Stimulated activated CD4-positive, alpha-beta T cell treated with anti-CD3 and anti-CD28 coated beads, TNF-alpha, amount 100 ng/mL, for 48 hours (primary cell): Measurements from ENCODE around the gene RFC4.
"Not testable (repeated sequence)": the region's sequence is repeated elsewhere in the genome, so short reads cannot be mapped to it uniquely, and the experiment has no call there.

Experiments
- DNase-seq, 3 donors: peaks; one replicate each; pipeline ENCODE4 v3.0.0-alpha.2; 2020; ENCODE audit warnings: low read depth in 3 of 3

The RFC4 gene

DNA sequence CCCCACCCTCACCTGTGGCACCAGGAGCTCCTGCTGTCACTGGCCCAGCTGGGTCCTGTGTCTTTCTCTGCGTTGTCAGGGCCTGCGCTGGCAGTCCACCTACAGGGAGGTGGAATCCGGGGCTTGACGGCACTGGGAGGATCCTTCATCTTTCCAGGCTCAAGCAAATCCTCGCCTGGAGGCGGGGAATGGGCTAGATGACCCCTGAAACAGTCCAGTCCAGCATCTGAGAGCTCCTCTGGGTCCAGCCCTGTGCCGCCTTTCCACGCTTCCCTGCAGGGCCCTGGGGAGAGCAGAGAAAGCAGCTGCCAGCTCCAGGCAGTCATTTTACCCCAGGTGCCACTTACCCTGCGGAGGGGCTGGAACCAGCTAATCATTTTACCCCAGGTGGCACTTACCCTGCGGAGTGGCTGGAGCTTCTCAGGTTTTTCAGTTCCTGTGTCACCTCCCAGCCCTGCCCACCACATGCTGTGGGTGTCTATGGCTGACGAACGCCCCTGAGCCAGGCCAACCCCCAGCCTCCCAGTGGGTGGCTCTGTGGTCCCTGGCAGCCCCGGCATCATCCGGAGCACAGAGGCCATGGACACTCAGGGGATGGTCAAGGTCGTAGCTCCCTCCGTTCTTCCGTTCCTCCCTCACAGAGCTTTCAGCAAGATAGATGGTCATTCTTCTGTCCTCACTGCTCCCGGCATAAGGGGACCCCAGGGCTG is 18.3 kb upstream of the RFC4 start:
- no peak for DNase-seq

DNA sequence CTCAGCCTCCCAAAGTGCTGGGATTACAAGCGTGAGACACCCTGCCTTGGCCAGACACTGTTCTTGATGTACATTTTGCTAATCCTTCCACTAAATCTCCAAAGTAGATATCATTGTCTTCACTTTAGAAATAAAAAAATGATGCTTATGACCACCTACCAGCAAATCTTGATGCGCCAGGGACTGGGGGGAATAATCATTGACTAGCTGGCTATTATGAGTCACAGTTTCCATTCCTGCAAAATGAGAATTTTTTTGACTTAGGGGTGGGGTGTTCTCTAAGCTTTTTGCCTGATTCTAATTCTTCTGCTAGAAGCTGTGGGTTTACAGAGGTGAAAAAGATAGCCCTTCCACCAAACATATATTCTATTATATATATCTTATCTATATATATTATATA is 17.1 kb upstream of the RFC4 start:
- DNase-seq = no peak

DNA sequence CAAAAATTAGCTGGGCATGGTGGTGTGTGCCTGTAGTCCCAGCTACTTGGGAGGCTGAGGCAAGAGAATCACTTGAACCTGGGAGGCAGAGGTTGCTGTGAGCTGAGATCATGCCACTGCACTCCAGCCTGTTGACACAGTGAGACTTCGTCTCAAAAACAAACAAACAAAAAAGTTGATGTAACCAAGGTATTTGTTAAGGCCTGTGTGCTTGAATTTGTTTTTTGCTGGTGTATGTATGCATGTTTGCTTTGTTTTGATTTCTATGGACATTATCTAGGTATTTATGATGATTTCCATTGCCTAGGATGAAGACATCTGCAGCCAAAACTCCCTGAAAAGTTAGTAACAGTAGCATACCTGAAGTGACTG is 16.1 kb upstream of the RFC4 start:
- not testable (repeated sequence) for DNase-seq

DNA sequence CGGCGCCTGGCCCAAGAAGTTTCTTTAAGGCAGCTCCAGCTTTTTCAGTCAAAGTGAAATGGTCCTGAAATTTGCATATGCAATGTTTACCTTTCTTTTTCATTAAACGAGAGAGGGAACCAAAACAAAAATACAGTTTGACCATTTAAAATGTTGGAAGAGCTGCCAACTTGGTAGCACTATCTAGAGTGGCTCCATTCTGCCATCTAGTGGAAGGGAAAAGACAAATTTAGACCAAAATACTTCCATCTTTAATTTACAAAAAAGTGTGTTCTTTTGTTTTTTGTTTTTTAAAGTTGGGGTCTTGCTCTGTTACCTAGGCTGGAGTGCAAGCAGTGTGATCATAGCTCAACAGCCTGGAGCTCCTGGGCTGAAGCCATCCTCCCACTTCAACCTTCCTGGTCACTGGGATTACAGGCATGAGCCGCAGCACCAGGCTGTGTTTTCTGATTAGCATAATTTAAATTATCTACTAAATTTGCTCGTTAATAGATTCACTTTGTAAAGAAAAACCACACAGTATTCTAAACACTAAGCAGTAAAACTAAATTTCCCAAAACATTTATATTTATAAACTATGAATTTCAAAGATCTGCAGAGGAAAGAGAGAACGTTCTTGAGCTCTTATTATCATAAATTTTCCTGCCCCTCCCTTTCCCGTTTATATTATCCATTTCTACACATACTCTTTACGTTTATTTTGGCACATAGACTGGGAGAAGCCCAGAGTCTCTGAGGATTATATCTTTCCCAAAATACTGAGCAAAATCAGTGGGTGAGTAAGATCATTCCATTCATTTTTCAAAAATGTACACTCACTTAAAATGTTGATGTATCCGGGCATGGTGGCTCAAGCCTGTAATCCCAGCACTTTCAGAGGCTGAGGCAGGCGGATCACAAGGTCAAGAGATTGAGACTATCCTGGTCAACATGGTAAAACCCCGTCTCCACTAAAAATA is 15.4 kb upstream of the RFC4 start:
- DNase-seq = peak in 1 of 3 donors; percentile 20

DNA sequence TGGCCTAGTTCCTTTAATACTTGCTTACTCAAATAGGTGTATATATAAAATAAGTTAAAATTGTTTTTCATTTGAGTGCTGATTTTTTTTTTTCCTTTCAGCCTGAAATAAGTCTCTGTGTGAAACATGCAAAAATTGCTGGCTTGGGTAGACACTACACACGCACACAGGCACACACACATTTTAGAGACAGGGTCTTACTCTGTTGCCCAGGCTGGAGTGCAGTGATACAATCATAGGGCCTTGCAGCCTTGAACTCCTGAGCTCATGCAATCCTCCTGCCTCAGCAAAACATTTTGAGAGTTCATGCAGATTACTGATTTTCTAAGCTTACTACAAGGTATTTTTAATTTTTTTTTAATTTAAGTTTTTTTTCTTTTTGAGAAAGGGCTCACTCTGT is 12.7 kb upstream of the RFC4 start:
- DNase-seq = no peak

DNA sequence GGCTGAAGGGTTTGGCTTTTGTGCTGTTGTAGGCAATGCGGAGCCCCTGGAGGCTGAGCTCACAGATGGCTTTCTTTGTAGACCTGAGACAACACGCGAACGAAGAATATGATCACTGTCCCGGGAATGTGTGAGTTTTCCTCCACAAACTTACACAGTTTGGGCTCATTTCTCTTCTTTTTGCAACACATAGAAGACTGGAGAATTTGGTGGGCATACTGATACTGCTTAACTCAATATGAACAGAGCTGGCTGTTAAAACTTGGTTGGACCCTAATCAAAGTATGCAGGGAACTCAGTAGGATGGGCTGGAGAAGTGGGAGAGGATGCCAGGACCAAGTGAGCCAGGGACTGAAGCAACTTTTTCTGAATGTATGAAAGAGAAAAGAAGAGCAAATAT is 12.2 kb upstream of the RFC4 start:
- DNase-seq = no peak

DNA sequence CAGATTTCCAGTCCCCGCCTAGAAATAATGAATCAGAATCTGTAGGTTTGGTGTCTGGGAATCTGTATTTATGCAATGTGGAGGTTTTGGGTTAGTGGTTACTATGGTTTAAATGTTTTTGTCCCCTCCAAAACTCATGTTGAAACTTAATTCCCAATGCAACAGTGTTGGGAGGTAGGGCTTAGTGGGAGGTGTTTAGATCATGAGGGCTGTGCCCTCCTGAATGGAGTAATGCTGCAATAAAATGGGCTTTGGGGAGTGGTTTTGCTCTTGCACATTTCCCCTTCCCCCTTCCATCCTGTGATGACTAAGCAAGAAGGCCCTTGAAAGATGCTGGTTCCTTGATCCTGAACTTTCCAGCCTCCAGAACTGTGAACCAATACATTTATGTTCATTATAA is 9.2 kb upstream of the RFC4 start:
- no peak for DNase-seq

DNA sequence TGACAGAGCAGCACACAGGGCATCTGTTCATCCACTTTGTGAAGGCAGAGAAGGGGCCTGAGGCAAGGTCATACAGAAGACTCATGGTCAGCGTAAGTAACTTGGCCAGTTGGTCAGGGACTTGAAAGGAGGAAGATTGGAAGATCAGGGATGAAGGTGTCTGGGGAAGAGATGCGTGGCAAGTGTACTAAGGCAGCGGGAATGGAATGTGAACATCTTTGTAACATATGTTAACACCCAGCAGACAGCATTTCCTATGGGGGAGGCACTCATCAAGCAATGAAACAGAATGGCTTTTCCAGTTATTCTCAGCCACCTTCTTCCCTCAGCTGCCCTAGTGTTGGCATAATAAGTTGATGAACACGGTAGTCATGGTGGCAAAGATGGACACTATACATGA is 7.8 kb upstream of the RFC4 start:
- DNase-seq = no peak

DNA sequence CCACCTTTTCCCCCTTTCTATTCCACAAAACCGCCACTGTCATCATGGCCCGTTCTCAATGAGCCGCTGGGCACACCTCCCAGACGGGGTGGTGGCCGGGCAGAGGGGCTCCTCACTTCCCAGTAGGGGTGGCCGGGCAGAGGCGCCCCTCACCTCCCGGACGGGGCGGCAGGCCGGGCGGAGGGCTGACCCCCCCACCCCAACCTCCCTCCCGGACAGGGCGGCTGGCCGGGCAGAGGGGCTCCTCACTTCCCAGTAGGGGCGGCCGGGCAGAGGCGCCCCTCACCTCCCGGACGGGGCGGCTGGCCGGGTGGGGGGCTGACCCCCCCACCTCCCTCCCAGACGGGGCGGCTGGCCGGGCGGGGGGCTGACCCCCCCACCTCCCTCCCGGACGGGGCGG is 5.0 kb upstream of the RFC4 start:
- not testable (repeated sequence) for DNase-seq

DNA sequence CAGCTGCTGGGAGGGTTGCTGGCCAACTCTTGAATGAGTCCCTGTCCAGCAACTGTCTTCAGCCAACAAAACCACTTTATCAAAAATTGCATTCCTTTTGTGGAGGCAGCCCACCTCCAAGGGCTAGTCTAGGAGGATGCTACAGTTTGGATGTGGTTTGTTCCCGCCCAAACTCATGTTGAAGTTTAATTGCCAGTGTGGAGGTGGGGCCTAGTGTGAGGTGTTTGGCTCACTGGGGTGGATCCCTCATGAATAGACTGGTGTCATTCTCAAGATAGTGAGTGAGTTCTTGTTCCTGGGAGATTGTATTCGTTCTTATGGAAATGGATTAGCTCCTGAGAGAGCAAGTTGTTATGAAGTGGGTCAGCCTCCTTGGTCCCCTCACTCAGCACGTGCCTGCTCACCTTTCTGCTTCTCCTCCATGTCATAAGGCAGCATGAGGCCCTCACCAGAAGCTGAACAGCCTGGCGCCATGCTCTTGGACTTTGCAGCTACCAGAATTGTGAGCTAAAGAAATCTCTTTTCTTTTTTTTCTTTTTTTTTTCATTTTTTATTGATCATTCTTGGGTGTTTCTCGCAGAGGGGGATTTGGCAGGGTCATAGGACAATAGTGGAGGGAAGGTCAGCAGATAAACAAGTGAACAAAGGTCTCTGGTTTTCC is 4.2 kb upstream of the RFC4 start:
- DNase-seq = no peak

DNA sequence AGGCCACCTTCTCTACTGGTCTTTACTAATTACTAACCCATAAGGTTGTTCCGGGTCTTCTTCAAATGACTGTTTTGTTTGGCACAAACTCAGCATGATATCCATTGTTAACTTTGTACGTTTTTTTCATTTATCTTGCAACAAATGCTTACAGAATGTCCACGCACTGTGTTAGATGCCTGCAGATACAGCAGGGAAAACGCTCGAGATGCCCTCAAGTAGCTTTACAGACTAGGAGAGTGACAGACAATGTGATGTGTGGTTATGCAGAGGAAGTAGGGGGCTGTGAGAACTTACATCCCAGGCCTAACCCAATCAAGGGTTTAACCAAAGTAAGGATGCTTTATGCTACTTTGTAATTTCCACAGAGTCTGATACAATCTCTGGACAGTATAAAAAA is 949 bp upstream of the RFC4 start:
- DNase-seq = no peak

DNA sequence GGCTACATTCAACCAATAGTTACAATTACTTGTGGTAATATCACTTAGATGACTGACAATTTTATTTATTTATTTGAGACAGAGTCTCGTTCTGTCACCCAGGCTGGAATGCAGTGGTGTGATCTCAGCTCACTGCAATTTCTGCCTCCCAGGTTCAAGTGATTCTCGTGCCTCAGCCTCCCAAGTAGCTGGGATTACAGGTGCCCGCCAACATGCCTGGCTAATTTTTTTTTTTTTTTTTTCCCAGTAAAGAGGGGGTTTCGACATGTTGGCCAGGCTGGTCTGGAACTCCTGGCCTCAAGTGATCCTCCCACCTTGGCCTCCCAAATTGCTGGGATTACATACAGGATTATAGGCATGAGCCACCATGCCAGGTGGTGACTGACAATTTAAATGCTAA is 2.8 kb downstream of the RFC4 start:
- DNase-seq = not testable (repeated sequence)

DNA sequence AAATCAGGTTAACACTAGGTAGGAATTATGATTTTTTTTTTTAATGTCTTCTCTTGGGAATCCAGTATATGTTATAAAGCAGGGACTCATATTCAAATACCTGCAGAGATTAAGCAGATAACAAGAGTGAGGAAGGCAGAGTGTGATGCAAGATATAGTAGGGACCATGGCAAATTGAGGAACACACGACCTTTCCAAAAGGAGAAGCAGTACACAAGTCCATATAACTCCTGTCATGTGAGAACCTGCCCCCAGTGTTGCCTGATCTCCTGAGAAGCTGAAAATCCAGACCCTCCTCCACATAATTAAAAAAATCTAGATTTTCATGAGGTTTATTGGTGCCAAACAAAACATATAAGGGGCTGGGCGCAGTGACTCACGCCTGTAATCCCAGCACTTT is 3.6 kb downstream of the RFC4 start:
- DNase-seq = no peak

DNA sequence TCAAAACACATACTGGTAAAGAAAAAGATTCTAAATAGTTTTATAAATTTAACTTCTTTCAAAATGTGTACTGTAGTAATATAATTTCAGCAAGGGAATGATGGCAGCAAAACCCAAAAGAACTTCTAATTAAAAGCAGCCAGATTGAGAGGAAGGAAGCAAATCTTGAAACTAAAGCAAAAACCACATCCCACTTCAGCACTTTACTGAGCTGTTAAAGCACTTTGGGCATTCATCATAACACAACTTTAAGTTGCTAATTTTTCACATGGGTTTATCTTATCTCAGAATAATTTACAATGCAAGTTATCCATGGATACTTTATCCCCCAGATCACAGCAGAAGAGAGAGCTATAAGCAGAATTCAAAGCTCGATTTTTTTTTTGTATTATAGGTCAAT is 6.0 kb downstream of the RFC4 start:
- DNase-seq = no peak

DNA sequence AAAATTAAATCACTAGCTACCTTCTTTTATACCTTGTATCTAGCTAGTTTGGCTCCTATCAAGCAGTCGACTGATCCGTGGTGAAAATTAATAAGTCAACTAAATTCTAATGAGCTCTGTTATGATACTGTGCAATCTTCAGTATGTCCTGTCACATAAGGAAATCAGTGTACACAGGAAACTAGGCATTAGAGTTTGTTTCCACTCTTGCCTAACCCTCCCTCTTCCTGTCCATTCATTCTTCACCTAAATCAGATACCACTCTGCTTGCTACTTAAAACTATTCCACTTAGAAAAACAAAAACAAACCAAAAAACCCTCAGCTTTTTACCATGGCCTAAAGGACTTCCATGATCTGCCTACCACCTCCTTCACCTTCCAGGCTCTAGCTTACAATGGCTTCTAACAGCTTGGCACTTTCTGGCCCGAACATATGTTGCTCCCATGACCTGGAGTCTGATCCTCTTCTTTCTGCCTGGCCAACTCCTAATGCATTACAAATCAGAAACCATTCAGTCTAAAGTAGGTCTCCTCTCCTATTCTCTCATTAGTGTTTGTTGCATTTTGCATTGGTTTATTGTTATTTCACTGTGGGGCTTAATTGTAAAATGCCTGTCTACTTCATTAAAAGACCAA is 7.9 kb downstream of the RFC4 start:
- no peak for DNase-seq

DNA sequence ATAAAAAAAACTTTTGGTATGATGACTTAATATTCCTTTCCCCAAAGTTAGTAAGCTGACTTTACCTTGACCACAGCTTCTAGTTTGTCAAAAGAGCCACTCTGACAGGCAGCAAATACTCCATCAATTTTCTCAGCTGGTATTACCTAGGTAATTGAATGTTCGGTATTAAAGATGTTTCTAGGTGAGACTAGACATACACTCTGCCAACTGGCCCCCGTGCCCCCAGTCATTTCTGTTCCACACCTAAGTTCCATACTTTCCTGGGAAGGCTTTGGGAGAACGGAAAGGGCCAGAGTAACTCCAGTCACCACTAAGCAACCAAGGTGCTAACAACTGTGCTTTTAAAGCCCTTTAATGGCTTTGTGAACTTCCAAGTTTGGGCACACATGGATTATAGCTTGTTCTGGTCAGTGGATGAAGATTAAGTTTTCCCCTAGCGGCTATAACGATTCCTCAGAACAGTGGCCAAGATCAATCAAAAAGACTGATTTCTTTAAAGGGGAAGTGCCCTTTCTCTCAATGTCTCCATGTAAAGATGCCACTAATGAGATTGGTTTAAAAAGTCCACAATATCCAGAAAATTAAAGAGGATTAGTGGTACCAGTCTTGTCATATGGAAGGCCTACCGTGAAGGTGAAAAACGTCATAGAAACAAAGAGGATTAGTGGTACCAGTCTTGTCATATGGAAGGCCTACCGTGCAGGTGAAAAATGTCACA is 15.9 kb downstream of the RFC4 start:
- no peak for DNase-seq

DNA sequence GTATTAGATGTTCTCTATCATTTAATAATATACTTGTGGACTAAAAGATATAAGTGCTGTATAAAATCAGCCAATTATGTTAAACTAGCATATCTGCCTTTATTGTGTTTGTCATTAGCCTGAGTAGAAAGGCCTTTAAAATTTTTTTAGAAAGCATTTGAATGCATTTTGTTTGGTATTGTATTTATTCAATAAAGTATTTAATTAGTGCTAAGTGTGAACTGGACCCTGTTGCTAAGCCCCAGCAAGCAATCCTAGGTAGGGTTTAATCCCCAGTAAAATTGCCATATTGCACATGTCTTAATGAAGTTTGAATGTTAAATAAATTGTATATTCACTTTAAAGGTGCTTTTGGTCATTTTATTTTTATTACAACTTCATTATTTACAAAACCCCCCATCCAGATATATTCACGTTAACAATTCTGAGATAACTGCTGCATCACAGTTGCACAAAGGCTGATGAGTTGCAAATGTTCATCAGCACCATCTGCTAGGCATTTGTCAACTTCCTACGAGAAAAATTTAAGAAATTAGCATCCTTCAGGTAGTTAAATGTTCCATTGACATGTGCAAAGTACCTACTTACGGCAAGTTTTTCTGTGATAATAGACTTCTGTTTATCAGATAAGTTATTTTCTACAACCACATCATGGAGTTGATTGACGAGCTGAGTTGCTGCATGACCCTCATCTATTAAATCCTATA is 16.6 kb downstream of the RFC4 start:
- no peak for DNase-seq

DNA sequence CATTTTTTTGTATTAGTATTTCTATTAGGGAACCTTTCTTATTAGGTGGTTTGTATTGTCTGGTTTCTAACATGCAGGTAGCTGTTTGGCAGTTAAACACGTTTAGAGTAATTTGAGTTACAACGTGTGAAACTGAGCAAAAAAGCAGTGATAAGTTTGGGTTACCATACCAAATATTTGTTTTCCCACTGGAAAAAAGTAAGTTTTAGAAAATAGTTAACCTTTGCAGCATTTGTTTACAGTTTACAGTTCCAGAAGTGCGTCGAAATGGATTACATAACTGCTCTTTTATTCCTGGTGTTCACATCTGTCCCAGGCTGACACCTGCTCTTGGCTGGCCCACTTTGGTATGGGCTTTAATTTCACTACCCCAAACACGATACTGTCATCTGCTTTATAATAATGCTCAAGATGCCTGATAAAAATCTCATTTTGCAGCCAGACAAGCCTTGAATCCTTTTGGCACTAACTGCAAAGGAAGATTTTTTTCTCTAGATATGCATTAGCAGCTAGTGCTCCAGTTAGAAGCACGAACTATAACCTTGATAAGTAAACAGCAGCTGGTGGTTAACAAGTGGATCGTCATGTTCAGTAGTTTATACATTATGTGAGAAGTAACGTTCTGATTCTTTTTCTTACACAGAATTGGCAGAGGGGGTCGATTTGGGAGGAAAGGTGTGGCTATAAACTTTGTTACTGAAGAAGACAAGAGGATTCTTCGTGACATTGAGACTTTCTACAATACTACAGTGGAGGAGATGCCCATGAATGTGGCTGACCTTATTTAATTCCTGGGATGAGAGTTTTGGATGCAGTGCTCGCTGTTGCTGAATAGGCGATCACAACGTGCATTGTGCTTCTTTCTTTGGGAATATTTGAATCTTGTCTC is 17.6 kb downstream of the RFC4 start:
- no peak for DNase-seq

DNA sequence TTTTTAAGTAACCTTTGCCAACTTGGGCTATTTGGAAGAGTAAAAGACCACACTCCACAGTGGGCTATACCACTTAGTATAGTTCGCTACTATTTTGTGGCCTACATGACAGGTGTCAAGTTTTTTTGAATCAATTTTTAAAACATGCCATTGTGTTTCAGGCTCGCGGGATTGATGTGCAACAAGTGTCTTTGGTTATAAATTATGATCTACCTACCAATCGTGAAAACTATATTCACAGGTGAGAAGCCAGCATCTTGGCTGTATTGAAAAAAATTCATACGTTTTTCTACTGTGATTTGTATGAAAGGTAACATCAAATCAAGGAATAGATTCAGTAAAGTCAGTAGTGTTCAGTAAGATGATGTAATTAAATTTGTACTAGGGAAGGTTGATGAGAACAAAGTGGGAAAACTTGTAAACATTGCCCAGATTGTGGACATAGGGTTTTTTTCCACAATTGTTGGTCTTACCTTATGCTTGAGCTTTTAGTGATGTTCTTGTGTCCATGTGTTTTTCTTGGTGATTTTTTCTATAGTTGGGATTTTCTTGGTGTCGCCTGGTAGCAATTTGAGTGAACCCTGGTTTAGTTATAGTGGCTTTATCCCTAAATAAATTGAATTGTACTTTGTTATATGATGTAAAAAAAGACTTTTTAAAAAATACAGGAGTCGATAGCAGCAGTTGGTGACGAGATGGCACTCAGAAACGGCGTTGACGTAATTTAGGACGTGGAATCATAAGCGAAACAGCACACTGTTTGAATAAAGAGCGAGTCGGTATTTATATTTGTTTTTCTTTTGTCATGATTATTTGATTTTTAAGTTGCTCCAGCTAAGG is 18.4 kb downstream of the RFC4 start:
- DNase-seq = no peak
